Activated CD4-positive, CD25-positive, alpha-beta regulatory T cell treated with anti-CD3 and anti-CD28 coated beads, Interleukin-2, amount 50 U/mL, for 24 hours (primary cell): Measurements from ENCODE around the gene CHST2.

Experiments
- ATAC-seq, 2 donors: fragments of 150-1000 bp; cut with Tn5 transposase; one replicate each; pipeline ENCODE4 v1.10.0; 2021; ENCODE audit warnings: mild to moderate bottlenecking in 1 of 2, moderate library complexity in 1 of 2

CHST2 gene

GRCh38 chr3:143099210-143099609 is 20.4 kb upstream of the CHST2 start:
- no peak for ATAC-seq

- ATAC-seq: no peak
Measured at GRCh38 chr3:143099690-143100089, 19.9 kb upstream of the CHST2 start.

GRCh38 chr3:143100451-143100850 is 19.1 kb upstream of the CHST2 start:
- ATAC-seq: no peak

GRCh38 chr3:143101792-143102381 is 17.7 kb upstream of the CHST2 start:
- no peak for ATAC-seq

- ATAC-seq: no peak
Measured at GRCh38 chr3:143103652-143104051, 15.9 kb upstream of the CHST2 start.

GRCh38 chr3:143105170-143105569 is 14.4 kb upstream of the CHST2 start:
- ATAC-seq: no peak

GRCh38 chr3:143109861-143110260 is 9.7 kb upstream of the CHST2 start:
- no peak for ATAC-seq

- no peak for ATAC-seq
Measured at GRCh38 chr3:143110371-143110770, 9.2 kb upstream of the CHST2 start.

GRCh38 chr3:143118630-143119008 is 952 bp upstream of the CHST2 start:
- ATAC-seq: no peak

- ATAC-seq: peak; percentile 1 to 6
Measured at GRCh38 chr3:143119974-143120715, 574 bp downstream of the CHST2 start.

- ATAC-seq: peak; percentile 27 to 30
Measured at GRCh38 chr3:143120716-143121240, 1.2 kb downstream of the CHST2 start.

GRCh38 chr3:143121241-143122088 is 1.9 kb downstream of the CHST2 start:
- peak; percentile 49 to 58 for ATAC-seq

- ATAC-seq: no peak
Measured at GRCh38 chr3:143122089-143122430, 2.5 kb downstream of the CHST2 start.

GRCh38 chr3:143122608-143123352 is 3.2 kb downstream of the CHST2 start:
- ATAC-seq: no peak

- ATAC-seq: no peak
Measured at GRCh38 chr3:143123353-143123984, 3.9 kb downstream of the CHST2 start.

- no peak for ATAC-seq
Measured at GRCh38 chr3:143124601-143125520, 5.3 kb downstream of the CHST2 start.

GRCh38 chr3:143127801-143128200 is 8.2 kb downstream of the CHST2 start:
- no peak for ATAC-seq

- no peak for ATAC-seq
Measured at GRCh38 chr3:143128227-143128955, 8.8 kb downstream of the CHST2 start.

GRCh38 chr3:143132246-143132980 is 12.8 kb downstream of the CHST2 start:
- ATAC-seq: peak; percentile 48 to 75

- ATAC-seq: no peak
Measured at GRCh38 chr3:143134471-143134870, 14.9 kb downstream of the CHST2 start.
